Panc1 (cell line): ENCODE data around the gene FSTL5.

Source experiments
- CTCF ChIP-seq: fragments of 450-650 bp; IDR thresholded peaks from 2 replicates; pipeline ENCODE4 v1.5.1; 2017; ENCODE audit warnings: mild to moderate bottlenecking
- POLR2AphosphoS5 ChIP-seq: IDR thresholded peaks from 2 replicates; pipeline ENCODE4 v1.6.1; 2012; ENCODE audit warnings: mild to moderate bottlenecking, low read depth, low read length, moderate library complexity

- TF ChIP-seq CTCF: no peak
- no peak for TF ChIP-seq POLR2AphosphoS5
These were observed 125.7 kb downstream of the FSTL5 start for GRCh38 chr4:162038112-162038511.
